A549 (cell line): ENCODE data around the gene RNF112.

Experiments used
- GATA3 ChIP-seq: IDR thresholded peaks from 2 replicates; pipeline ENCODE4 v1.6.1; 2012; ENCODE audit warnings: borderline replicate concordance
- POLR2A ChIP-seq: IDR thresholded peaks from 2 replicates; pipeline ENCODE4 v1.6.1; 2012; ENCODE audit warnings: mild to moderate bottlenecking, low read length
- TF ChIP-seq, protein P1 (sequence below): fragments of >200 bp; sonication (Bioruptor Twin); formaldehyde crosslinking; IDR thresholded peaks from 3 replicates; pipeline ENCODE4 v1.5.1; 2016
- TF ChIP-seq, protein P2 (sequence below): fragments of 200-600 bp; sonication (generic); IDR thresholded peaks from 2 replicates; pipeline ENCODE4 v1.6.1; 2016; ENCODE audit warnings: antibody characterized with exemption, mild to moderate bottlenecking, moderate library complexity
- TF ChIP-seq, protein P3 (sequence below): IDR thresholded peaks from 2 replicates; pipeline ENCODE4 v1.6.1; 2012

DNA sequence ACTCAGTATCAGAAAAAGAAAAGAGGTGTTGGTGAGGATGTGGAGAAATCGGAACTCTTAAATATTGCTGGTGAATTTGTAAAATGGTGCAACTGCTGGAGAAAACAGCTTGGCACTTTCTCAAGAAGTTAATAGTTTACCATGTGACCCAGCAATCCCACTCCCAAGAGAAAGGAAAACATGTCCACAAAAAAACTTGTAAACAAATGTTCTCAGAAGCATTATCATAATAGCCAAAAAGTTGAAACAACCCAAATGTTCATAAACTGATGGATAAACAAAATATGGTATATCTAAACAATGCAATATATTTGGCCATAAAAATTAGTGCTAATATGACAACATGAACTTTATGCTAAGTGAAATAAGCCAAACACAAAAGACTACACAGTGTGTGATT, 35.3 kb upstream of the RNF112 start:
- TF ChIP-seq, protein P1, sequence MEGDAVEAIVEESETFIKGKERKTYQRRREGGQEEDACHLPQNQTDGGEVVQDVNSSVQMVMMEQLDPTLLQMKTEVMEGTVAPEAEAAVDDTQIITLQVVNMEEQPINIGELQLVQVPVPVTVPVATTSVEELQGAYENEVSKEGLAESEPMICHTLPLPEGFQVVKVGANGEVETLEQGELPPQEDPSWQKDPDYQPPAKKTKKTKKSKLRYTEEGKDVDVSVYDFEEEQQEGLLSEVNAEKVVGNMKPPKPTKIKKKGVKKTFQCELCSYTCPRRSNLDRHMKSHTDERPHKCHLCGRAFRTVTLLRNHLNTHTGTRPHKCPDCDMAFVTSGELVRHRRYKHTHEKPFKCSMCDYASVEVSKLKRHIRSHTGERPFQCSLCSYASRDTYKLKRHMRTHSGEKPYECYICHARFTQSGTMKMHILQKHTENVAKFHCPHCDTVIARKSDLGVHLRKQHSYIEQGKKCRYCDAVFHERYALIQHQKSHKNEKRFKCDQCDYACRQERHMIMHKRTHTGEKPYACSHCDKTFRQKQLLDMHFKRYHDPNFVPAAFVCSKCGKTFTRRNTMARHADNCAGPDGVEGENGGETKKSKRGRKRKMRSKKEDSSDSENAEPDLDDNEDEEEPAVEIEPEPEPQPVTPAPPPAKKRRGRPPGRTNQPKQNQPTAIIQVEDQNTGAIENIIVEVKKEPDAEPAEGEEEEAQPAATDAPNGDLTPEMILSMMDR = no peak
- TF ChIP-seq, protein P2, sequence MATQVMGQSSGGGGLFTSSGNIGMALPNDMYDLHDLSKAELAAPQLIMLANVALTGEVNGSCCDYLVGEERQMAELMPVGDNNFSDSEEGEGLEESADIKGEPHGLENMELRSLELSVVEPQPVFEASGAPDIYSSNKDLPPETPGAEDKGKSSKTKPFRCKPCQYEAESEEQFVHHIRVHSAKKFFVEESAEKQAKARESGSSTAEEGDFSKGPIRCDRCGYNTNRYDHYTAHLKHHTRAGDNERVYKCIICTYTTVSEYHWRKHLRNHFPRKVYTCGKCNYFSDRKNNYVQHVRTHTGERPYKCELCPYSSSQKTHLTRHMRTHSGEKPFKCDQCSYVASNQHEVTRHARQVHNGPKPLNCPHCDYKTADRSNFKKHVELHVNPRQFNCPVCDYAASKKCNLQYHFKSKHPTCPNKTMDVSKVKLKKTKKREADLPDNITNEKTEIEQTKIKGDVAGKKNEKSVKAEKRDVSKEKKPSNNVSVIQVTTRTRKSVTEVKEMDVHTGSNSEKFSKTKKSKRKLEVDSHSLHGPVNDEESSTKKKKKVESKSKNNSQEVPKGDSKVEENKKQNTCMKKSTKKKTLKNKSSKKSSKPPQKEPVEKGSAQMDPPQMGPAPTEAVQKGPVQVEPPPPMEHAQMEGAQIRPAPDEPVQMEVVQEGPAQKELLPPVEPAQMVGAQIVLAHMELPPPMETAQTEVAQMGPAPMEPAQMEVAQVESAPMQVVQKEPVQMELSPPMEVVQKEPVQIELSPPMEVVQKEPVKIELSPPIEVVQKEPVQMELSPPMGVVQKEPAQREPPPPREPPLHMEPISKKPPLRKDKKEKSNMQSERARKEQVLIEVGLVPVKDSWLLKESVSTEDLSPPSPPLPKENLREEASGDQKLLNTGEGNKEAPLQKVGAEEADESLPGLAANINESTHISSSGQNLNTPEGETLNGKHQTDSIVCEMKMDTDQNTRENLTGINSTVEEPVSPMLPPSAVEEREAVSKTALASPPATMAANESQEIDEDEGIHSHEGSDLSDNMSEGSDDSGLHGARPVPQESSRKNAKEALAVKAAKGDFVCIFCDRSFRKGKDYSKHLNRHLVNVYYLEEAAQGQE = no peak
- no peak for TF ChIP-seq POLR2A
- TF ChIP-seq, protein P3, sequence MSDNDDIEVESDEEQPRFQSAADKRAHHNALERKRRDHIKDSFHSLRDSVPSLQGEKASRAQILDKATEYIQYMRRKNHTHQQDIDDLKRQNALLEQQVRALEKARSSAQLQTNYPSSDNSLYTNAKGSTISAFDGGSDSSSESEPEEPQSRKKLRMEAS = no peak
- no peak for TF ChIP-seq GATA3
